GM19452 (cell line): ENCODE results near the gene C2CD2L.
"Not testable (repeated sequence)": the region's sequence is repeated elsewhere in the genome, so short reads cannot be mapped to it uniquely, and the experiment has no call there.

Experiments
- ATAC-seq: cut with Tn5 transposase; IDR thresholded peaks from one replicate; pipeline ENCODE4 v1.9.1; 2021; ENCODE audit not compliant: unreplicated experiment

Gene C2CD2L

DNA sequence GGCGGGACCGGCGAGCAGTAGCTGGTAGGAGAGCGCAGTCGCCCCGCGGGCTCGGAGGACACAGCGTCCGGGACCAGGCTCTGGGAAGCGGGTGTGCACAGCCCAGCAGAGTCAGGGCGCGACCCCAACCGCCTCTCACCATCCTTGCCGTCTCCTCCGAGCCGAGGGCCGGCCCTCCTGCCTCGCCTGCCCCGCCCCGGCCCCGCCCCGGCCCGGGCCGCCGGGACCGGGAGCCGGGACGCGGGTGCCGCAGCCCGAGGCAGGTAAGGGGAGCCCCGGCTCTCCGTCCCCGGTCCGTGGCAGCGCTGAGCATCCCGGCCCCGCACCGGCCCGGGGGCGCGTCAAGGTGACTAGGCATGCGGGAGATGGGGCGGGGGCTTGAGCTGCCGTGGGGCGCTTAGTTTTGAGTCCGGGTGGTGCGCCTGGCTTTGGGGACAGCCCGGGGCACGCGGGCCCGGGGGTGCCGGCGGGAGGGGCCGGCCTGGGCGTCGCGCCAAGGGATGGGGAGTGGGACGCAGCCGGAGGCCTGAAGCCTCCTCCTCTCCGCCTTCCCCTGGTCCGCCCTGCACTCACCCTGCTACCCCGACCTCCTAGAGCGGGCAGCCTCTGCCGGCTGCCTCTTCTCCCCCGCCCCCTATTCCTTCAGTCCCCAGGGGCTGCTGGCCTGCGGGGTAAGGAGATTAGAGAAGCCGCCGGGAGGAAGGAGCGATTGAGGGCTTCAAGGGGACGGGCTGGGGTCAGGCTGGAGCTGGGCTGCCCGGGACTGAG is 42.1 kb downstream of the C2CD2L start, which contains the start of gene ABCG4:
ABCG4 (plus strand) TSS at position 35 of the 768 bp plus-strand sequence. CDS start 914 bp downstream, outside the sequence.
- no peak for ATAC-seq

- ATAC-seq = no peak
Observed at GRCh38 chr11:119149786-119150275, 42.7 kb downstream of the C2CD2L start.

GRCh38 chr11:119152043-119152442 is 44.9 kb downstream of the C2CD2L start:
- no peak for ATAC-seq

DNA sequence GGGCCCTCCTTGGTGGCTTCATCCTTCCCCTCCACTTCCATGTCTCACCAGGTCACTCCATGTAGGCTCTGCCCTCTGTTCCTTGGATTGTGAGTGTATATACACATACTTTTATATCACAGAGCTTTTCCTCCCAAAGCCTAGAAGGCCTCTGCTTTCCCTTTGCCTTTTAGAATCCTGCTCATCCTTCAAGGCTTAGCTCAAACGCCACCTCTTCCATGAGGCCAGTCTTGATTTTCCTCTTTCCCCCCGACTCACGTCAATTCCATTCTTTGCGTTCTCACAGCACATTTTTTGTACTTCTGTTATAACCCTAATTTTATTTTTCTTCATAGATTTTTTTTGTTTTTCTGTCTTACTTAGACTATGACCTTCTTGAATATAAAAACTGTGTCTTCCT is 45.5 kb downstream of the C2CD2L start:
- no peak for ATAC-seq

- ATAC-seq = no peak
Observed at GRCh38 chr11:119153049-119153818, 46.1 kb downstream of the C2CD2L start.

GRCh38 chr11:119154178-119154577 is 47.0 kb downstream of the C2CD2L start:
- no peak for ATAC-seq

- no peak for ATAC-seq
Observed at GRCh38 chr11:119155733-119156492, 48.8 kb downstream of the C2CD2L start.

DNA sequence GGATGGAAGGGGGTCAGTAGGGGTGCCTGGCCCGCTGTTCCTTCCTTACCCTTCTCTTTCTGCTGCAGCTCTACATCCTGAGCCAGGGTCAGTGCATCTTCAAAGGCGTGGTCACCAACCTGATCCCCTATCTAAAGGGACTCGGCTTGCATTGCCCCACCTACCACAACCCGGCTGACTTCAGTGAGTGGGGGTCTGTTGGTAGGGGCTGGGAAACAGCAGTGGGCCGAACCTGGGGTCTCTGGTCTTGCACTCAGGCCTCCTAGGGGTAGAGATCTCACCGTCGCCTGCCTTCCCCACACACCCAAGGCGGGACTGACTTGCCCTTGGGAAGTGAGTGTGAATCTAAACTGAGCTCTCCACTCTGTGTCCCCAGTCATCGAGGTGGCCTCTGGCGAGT is 49.4 kb downstream of the C2CD2L start:
- ATAC-seq = no peak

GRCh38 chr11:119157063-119157462 is 49.9 kb downstream of the C2CD2L start:
- no peak for ATAC-seq

DNA sequence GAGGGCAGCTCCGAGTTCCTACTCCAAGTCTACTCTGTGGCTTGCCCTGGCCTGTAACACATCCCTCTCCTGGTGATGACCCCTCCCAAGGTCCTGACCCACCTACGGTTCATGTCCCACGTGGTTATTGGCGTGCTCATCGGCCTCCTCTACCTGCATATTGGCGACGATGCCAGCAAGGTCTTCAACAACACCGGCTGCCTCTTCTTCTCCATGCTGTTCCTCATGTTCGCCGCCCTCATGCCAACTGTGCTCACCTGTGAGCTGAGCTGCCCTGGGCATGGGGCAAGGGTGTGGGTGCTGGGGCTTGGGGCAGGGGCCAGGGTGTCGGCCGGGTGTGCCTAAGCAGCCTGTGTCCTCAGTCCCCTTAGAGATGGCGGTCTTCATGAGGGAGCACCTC is 51.3 kb downstream of the C2CD2L start:
- no peak for ATAC-seq

GRCh38 chr11:119160151-119160550 is 53.0 kb downstream of the C2CD2L start:
- ATAC-seq = no peak

- ATAC-seq = no peak
Observed at GRCh38 chr11:119161871-119162270, 54.7 kb downstream of the C2CD2L start.

DNA sequence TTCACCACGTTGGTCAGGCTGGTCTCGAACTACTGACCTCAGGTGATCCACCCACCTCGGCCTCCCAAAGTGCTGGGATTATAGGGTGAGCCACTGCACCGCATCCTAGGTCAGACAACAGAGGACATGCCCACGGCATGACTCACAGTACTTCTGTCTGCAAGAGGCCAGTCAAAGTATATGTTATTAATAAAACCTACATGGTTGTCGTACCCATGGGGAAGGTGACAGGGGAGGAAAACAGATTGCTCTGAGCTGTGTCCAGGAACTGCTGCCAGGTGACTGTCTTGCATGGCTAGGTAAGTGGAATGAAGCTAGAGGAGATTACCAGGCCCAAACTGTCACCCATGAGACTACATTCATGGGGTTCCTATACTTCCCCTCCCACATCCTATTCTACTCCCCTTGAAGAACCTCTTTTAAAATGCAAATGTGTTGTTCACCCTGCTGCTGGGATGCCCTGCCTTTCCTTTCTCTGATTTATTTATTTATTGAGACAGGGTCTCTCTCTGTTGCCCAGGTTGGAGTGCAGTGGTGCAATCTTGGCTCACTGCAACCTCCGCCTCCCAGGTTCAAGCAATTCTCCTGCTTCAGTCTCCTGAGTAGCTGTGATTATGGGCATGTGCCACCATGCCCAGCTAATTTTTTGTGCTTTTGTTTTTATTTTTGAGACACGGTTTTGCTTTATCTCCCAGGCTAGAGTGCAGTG is 59.4 kb downstream of the C2CD2L start:
- no peak for ATAC-seq

DNA sequence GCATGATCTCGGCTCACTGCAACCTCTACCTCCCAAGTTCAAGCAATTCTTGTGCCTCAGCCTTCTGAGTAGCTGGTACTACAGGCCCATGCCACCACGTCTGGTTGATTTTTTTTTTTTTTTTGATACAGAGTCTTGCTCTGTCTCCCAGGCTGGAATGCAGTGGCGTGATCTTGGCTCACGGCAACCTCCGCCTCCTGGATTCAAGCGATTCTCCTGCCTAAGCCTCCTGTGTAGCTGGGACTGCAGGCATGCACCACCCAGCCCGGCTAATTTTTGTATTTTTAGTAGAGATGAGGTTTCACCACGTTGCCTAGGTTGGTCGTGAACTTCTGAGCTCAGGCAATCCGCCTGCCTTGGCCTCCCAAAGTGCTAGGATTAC is 59.9 kb downstream of the C2CD2L start:
- not testable (repeated sequence) for ATAC-seq

GRCh38 chr11:119167933-119168332 is 60.8 kb downstream of the C2CD2L start:
- ATAC-seq = no peak
